B cell (primary cell): ENCODE results near the gene CRB3. TPM values are rescaled to one million over a fixed set of nuclear protein-coding genes. Genes with fewer than 3 reads are reported as not detected.

Experiments used
- ATAC-seq: fragments of 200-7000 bp; cut with Tn5 transposase; one replicate; pipeline ENCODE4 v1.10.0; 2021; ENCODE audit warnings: low read depth, mild to moderate bottlenecking, moderate number of reproducible peaks, moderate library complexity
- CTCF ChIA-PET: fragments of 350-600 bp; sonication (Branson Sonifier 250); formaldehyde crosslinking; loops from one replicate; lab custom pipeline; 2021; ENCODE audit warnings: antibody characterized with exemption, inconsistent platforms; lab: Charles Lee
- POLR2A ChIA-PET: fragments of 350-600 bp; sonication (Branson Sonifier 250); formaldehyde crosslinking; loops from one replicate; lab custom pipeline; 2021; ENCODE audit warnings: antibody characterized with exemption; lab: Charles Lee
- DNase-seq: peaks from one replicate; pipeline ENCODE4 v3.0.0; 2013
- H2AFZ ChIP-seq: 2 replicates; pipeline ENCODE4 v1.6.1; 2012; ENCODE audit warnings: mild to moderate bottlenecking, low read depth, low read length; ENCODE audit not compliant: insufficient read depth, poor library complexity, severe bottlenecking
- H3K27ac ChIP-seq, 2 donors: 1 replicate in 1 of 2; 2 replicates in 1 of 2; pipeline ENCODE4 v1.5.1; 2012 to 2013; ENCODE audit warnings: low read length in 2 of 2, mild to moderate bottlenecking in 2 of 2, moderate library complexity in 1 of 2
- H3K27me3 ChIP-seq, 4 experiments: fragments of 200-600 bp in 1 of 4; sonication (generic) in 1 of 4; replicated peaks in 1 of 4; 1 replicate in 2 of 4; 2 replicates in 2 of 4; pipeline versions ENCODE4 v1.6.1 to v1.7.0; 2013 to 2016; ENCODE audit warnings: low read length in 3 of 4, mild to moderate bottlenecking in 2 of 4, mixed read lengths in 1 of 4, moderate library complexity in 1 of 4; ENCODE audit not compliant: insufficient read depth in 4 of 4, control insufficient read depth in 3 of 4; ENCODE audit errors: control extremely low read depth in 1 of 4
- H3K36me3 ChIP-seq, 2 experiments: replicated peaks in 1 of 2; 1 replicate in 1 of 2; 2 replicates in 1 of 2; pipeline versions ENCODE4 v1.6.1 to v1.7.1; 2013; ENCODE audit warnings: low read length in 1 of 2; ENCODE audit not compliant: insufficient read depth in 2 of 2, control insufficient read depth in 1 of 2; ENCODE audit errors: control extremely low read depth in 1 of 2, extremely low read depth in 1 of 2
- H3K4me1 ChIP-seq, 2 donors: fragments of 200-600 bp in 1 of 2; sonication (generic) in 1 of 2; 1 replicate in 1 of 2; 2 replicates in 1 of 2; pipeline versions ENCODE4 v1.5.1 to v1.6.1; 2013 to 2017; ENCODE audit warnings: low read length in 2 of 2; ENCODE audit not compliant: control insufficient read depth in 2 of 2, insufficient read depth in 2 of 2
- H3K4me2 ChIP-seq: replicated peaks from 2 replicates; pipeline ENCODE3; 2012; ENCODE audit warnings: mild to moderate bottlenecking, low read depth, low read length; ENCODE audit not compliant: poor library complexity, severe bottlenecking
- H3K4me3 ChIP-seq, 5 experiments: fragments of 200-600 bp in 1 of 5; sonication (generic) in 1 of 5; 1 replicate in 3 of 5; 2 replicates in 2 of 5; pipeline versions ENCODE4 v1.5.1 to v1.7.0; 2011 to 2016; ENCODE audit warnings: low read length in 4 of 5, mild to moderate bottlenecking in 4 of 5, low read depth in 2 of 5, control low read depth in 1 of 5, moderate library complexity in 1 of 5; ENCODE audit not compliant: insufficient read depth in 1 of 5; ENCODE audit errors: control extremely low read depth in 1 of 5, extremely low read depth in 1 of 5
- H3K79me2 ChIP-seq: fragments of 200-600 bp; sonication (generic); one replicate; pipeline ENCODE4 v1.6.0; 2016; ENCODE audit warnings: low read length; ENCODE audit not compliant: control insufficient read depth, insufficient read depth
- H3K9ac ChIP-seq: fragments of 200-600 bp; sonication (generic); 2 replicates; pipeline ENCODE4 v1.6.1; 2017; ENCODE audit warnings: mild to moderate bottlenecking, low read length, moderate library complexity
- H3K9me3 ChIP-seq, 3 donors: one replicate each; pipeline versions ENCODE4 v1.6.1 to v1.7.1; 2013; ENCODE audit warnings: low read length in 2 of 3; ENCODE audit not compliant: control insufficient read depth in 2 of 3, insufficient read depth in 1 of 3; ENCODE audit errors: control extremely low read depth in 1 of 3
- H4K20me1 ChIP-seq: 2 replicates; pipeline ENCODE4 v1.6.0; 2012; ENCODE audit warnings: mild to moderate bottlenecking, low read length; ENCODE audit not compliant: insufficient read depth, control insufficient read depth, poor library complexity, severe bottlenecking
- H3K27ac Mint-ChIP-seq: one replicate; pipeline ENCODE4 v1.8.0; 2021; ENCODE audit warnings: mixed read lengths
- H3K27me3 Mint-ChIP-seq: one replicate; pipeline ENCODE4 v1.8.0; 2021; ENCODE audit warnings: mixed read lengths
- H3K4me1 Mint-ChIP-seq: one replicate; pipeline ENCODE4 v1.8.0; 2021; ENCODE audit warnings: mixed read lengths
- H3K4me3 Mint-ChIP-seq: one replicate; pipeline ENCODE4 v1.8.0; 2021; ENCODE audit warnings: mixed read lengths
- H3K9me3 Mint-ChIP-seq: one replicate; pipeline ENCODE4 v1.8.0; 2022; ENCODE audit warnings: mixed read lengths; ENCODE audit not compliant: insufficient read depth
- CTCF ChIP-seq: fragments of 200-600 bp; IDR thresholded peaks from one replicate; pipeline ENCODE4 v1.8.0; 2022; ENCODE audit warnings: antibody characterized with exemption, mild to moderate bottlenecking
- EZH2 ChIP-seq: IDR thresholded peaks from 2 replicates; pipeline ENCODE4 v1.6.1; 2012; ENCODE audit warnings: borderline replicate concordance, low read depth, mild to moderate bottlenecking, moderate library complexity, low read length; ENCODE audit not compliant: insufficient read depth, poor library complexity, severe bottlenecking
- WGBS: methylation state at CpG from one replicate; pipeline ENCODE4 v1.1.5; 2013; ENCODE audit warnings: missing lambda C conversion rate; ENCODE audit not compliant: insufficient coverage; 5-methylcytosine and 5-hydroxymethylcytosine counted together
- intact Hi-C: fragments of 100-400 bp; cut with micrococcal nuclease; formaldehyde crosslinking; loops from one replicate; pipeline ENCODE4 v1.10.0; 2022
- polyA plus RNA-seq: library from polyadenylated mRNA; depleted of rRNA; stranded (reverse); fragments of >200 nt; gene quantifications from 2 replicates; pipeline ENCODE4 v1.2.3, GENCODE V29; 2012
- total RNA-seq, 2 donors: library from RNA; stranded (reverse); fragments of 120-200 nt in 1 of 2; gene quantifications; 1 replicate in 1 of 2; 2 replicates in 1 of 2; pipeline versions ENCODE4 v1.2.3 to v1.2.4, GENCODE V29; 2013 to 2022

Gene CRB3
- total and polyA plus RNA-seq, 2 donors (not counting 1 experiment from before 2014, with no cell fraction given), result 2.1 to 3.6 TPM

GRCh38 chr19:6453951-6454565 is 10.0 kb upstream of the CRB3 start:
- POLR2A ChIA-PET, result no interaction called here
- H3K4me1 Mint-ChIP-seq, result peaks cover 14% of the 10 kb centered on the region
- Histone ChIP-seq H2AFZ (no peak overlapping the region), H3K79me2 (no peaks in the 10 kb centered on the region), H3K9ac (no peak overlapping the region), H4K20me1 (no peaks in the 10 kb centered on the region), H3K4me2 (no peak overlapping the region), H3K9me3 (peaks cover 0 to 26% (median 9%) of the 10 kb centered on the region in 3 donors), H3K4me1 (peaks cover 0 to 11% of the 10 kb centered on the region in 2 donors), H3K4me3 (no peak overlapping the region), H3K27me3 (no peaks in the 10 kb centered on the region), H3K36me3 (peaks cover 0 to 8% of the 10 kb centered on the region in 2 experiments), H3K27ac (no peak overlapping the region)
- ATAC-seq, result no peak
- intact Hi-C loops, result no loop called here
- no peak for TF ChIP-seq CTCF
- TF ChIP-seq EZH2, result no peak
- over 99% methylated on average over 10 of the region's 11 CpGs for WGBS
- H3K9me3 Mint-ChIP-seq, result no peaks in the 10 kb centered on the region
- CTCF ChIA-PET, result no interaction called here
- H3K27me3 Mint-ChIP-seq, result no peaks in the 10 kb centered on the region
- no peak overlapping the region for H3K27ac Mint-ChIP-seq
- DNase-seq, result no peak
- no peak overlapping the region for H3K4me3 Mint-ChIP-seq

GRCh38 chr19:6455924-6456323 is 8.1 kb upstream of the CRB3 start:
- no peak overlapping the region for H3K4me3 Mint-ChIP-seq
- H3K9ac ChIP-seq, result no peak overlapping the region
- no peak for ATAC-seq
- intact Hi-C loops, result no loop called here
- peaks cover 0 to 26% (median 9%) of the 10 kb centered on the region in 3 donors for H3K9me3 ChIP-seq
- no peaks in the 10 kb centered on the region for H3K27me3 ChIP-seq
- no peaks in the 10 kb centered on the region for H3K27me3 Mint-ChIP-seq
- H3K27ac Mint-ChIP-seq, result no peak overlapping the region
- no peak overlapping the region for H3K4me2 ChIP-seq
- peaks cover 0 to 8% of the 10 kb centered on the region in 2 experiments for H3K36me3 ChIP-seq
- H3K4me3 ChIP-seq, result no peak overlapping the region
- H3K79me2 ChIP-seq, result no peaks in the 10 kb centered on the region
- no peak overlapping the region for H3K27ac ChIP-seq
- no peak for DNase-seq
- H4K20me1 ChIP-seq, result no peaks in the 10 kb centered on the region
- H3K9me3 Mint-ChIP-seq, result no peaks in the 10 kb centered on the region
- H3K4me1 ChIP-seq, result peaks cover 0 to 23% of the 10 kb centered on the region in 2 donors
- TF ChIP-seq EZH2 (no peak), CTCF (no peak)
- H3K4me1 Mint-ChIP-seq, result peaks cover 21% of the 10 kb centered on the region
- ChIA-PET POLR2A (no interaction called here), CTCF (interaction anchor here (1.0 kb wide), 1 partner anchor 49 kb away, joined by 3 read pairs; no protein-coding TSS in a partner anchor)
- WGBS, result 94% methylated on average over 8 of the region's 15 CpGs
- no peak overlapping the region for H2AFZ ChIP-seq
